CD4-positive, alpha-beta T cell treated with Interleukin-12 subunit alpha and Interleukin-12 subunit beta, for 1 hour (primary cell): ENCODE data around the gene SIT1.

Experiments
- DNase-seq: peaks from one replicate; pipeline ENCODE4 v3.0.0-alpha.2; 2020

Gene SIT1

GRCh38 chr9:35682051-35682450 lies 31.3 kb upstream of the SIT1 start:
- no peak for DNase-seq

GRCh38 chr9:35681341-35682002 lies 30.7 kb upstream of the SIT1 start:
- DNase-seq: no peak

- DNase-seq: no peak
Observed at GRCh38 chr9:35680331-35681105, 29.8 kb upstream of the SIT1 start.

GRCh38 chr9:35679766-35680330 lies 29.1 kb upstream of the SIT1 start:
- no peak for DNase-seq

- DNase-seq: no peak
Observed at GRCh38 chr9:35679091-35679490, 28.4 kb upstream of the SIT1 start.

- DNase-seq: peak; percentile 26
Observed at GRCh38 chr9:35675732-35676392, 25.1 kb upstream of the SIT1 start.

- no peak for DNase-seq
Observed at GRCh38 chr9:35675204-35675603, 24.5 kb upstream of the SIT1 start.

GRCh38 chr9:35674025-35674361 lies 23.3 kb upstream of the SIT1 start:
- DNase-seq: no peak

- no peak for DNase-seq
Observed at GRCh38 chr9:35673132-35674024, 22.6 kb upstream of the SIT1 start, which contains the start of gene CA9. Gene CA9, plus strand, starts transcription at chr9:35673928. Its CDS starts 32 bp downstream, at chr9:35673960.

- DNase-seq: no peak
Observed at GRCh38 chr9:35669331-35670145, 18.8 kb upstream of the SIT1 start.

GRCh38 chr9:35667939-35668338 lies 17.2 kb upstream of the SIT1 start:
- DNase-seq: no peak

- DNase-seq: no peak
Observed at GRCh38 chr9:35666549-35666948, 15.8 kb upstream of the SIT1 start.

GRCh38 chr9:35666045-35666444 lies 15.3 kb upstream of the SIT1 start:
- no peak for DNase-seq

GRCh38 chr9:35665471-35665818 lies 14.7 kb upstream of the SIT1 start:
- DNase-seq: no peak

GRCh38 chr9:35664531-35665470 lies 14.1 kb upstream of the SIT1 start, which contains the start of gene ARHGEF39:
Gene ARHGEF39, minus strand, starts transcription at chr9:35665195. Its CDS starts 26 bp downstream, at chr9:35665169.
- peak; percentile 72 for DNase-seq

- no peak for DNase-seq
Observed at GRCh38 chr9:35662437-35662836, 11.7 kb upstream of the SIT1 start.

GRCh38 chr9:35661756-35662350 lies 11.1 kb upstream of the SIT1 start:
- peak; percentile 71 for DNase-seq

- no peak for DNase-seq
Observed at GRCh38 chr9:35660966-35661415, 10.3 kb upstream of the SIT1 start.

- no peak for DNase-seq
Observed at GRCh38 chr9:35659340-35659739, 8.6 kb upstream of the SIT1 start.

- no peak for DNase-seq
Observed at GRCh38 chr9:35658968-35659220, 8.2 kb upstream of the SIT1 start.
